ENCODE measurements around the gene PTPRG. TPM values are rescaled to one million over a fixed set of nuclear protein-coding genes. Genes with fewer than 3 reads are reported as not detected.

Gene PTPRG
- total and polyA plus RNA-seq, 10 of the 15 experiments (the other 5 are each of a cell fraction or from before 2014, with no cell fraction given), result 0.29 to 20.7 (median 1.4) TPM

- TF ChIP-seq POU2F2 (IDR thresholded peaks at IDR 0.05; ENCODE audit: borderline replicate concordance, low read depth, low read length) (no peak), SRF (IDR thresholded peaks at IDR 0.05; ENCODE audit: low read depth in 2 of 2, low read length in 2 of 2) (no peak)
Measured at GRCh38 chr3:61582846-61583245, 21.5 kb downstream of the PTPRG start (continued).

GRCh38 chr3:61583890-61584875, 22.8 kb downstream of the PTPRG start:
- H3K27me3 ChIP-seq (replicated peaks in 1 of 2; ENCODE audit: control insufficient read depth in 2 of 2, insufficient read depth in 2 of 2, low read length in 1 of 2), result peaks cover 0 to 4% of the 10 kb centered on the region in 2 experiments; a peak in 1 of 4 replicates
- H3K9me3 ChIP-seq (replicated peaks; ENCODE audit: control insufficient read depth, insufficient read depth, low read length), result no peaks in the 10 kb centered on the region
- H3K79me2 ChIP-seq (ENCODE audit: control insufficient read depth, insufficient read depth, low read length), result no peaks in the 10 kb centered on the region
- no peaks in the 10 kb centered on the region for H4K20me1 ChIP-seq (ENCODE audit: control insufficient read depth, insufficient read depth)
- DNase-seq (ENCODE audit: low read depth, low spot score), result no peak
- H3K9ac ChIP-seq (ENCODE audit: control insufficient read depth, insufficient read depth, low read length), result no peak overlapping the region
- TF ChIP-seq NRF1 (conservative IDR thresholded peaks at IDR 0.05; ENCODE audit: low read depth, low read length) (no peak), CUX1 (IDR thresholded peaks at IDR 0.05; ENCODE audit: insufficient replicate concordance, low read depth, low read length) (no peak)
- FAIRE-seq, result no peak
- RAD21 ChIA-PET (ENCODE audit: unreplicated experiment), result interaction anchor here (0.5 to 1.3 kb wide), 6 partner anchors 10 to 617 kb away, joined by 3 to 4 read pairs (median 4); no protein-coding TSS in a partner anchor
- POLR2A ChIA-PET, result interaction anchor here (0.7 to 1.4 kb wide), 2 partner anchors 26 to 297 kb away, joined by 3 read pairs; no protein-coding TSS in a partner anchor
- no peaks in the 10 kb centered on the region for H3K4me1 ChIP-seq (ENCODE audit: control insufficient read depth, insufficient read depth, low read length)
- H3K4me2 ChIP-seq (ENCODE audit: control insufficient read depth, insufficient read depth), result no peak overlapping the region
- in situ Hi-C loops (cut with MboI) (no loop called here), intact Hi-C loops (cut with micrococcal nuclease; ENCODE audit: unreplicated experiment) (no loop called here)
- no peak for ATAC-seq
- no peak overlapping the region for H3K4me3 ChIP-seq
- no TSS peak for BruUV-seq (replicated peaks)
- CTCF ChIA-PET, result interaction anchor here (0.8 to 1.6 kb wide), 7 partner anchors 12 to 352 kb away, joined by 3 to 6 read pairs (median 4); no protein-coding TSS in a partner anchor
- H3K27ac ChIP-seq (ENCODE audit: control insufficient read depth, insufficient read depth), result no peak overlapping the region
- SMC1A ChIA-PET (ENCODE audit: uncharacterized antibody, unreplicated experiment), result interaction anchor here (0.8 to 1.8 kb wide), 11 partner anchors 9 to 548 kb away, joined by 3 to 6 read pairs (median 3); no protein-coding TSS in a partner anchor
- no peaks in the 10 kb centered on the region for H3K36me3 ChIP-seq (ENCODE audit: control insufficient read depth in 2 of 2, insufficient read depth in 2 of 2, low read length in 1 of 2)
- 57% methylated on average over 10 of the region's 10 CpGs for WGBS (ENCODE audit: insufficient coverage, insufficient replicate concordance, low lambda C conversion rate, missing lambda C conversion rate)
- H2AFZ ChIP-seq (ENCODE audit: control insufficient read depth, low read depth, low read length), result no peak overlapping the region
